Dermis microvascular lymphatic vessel endothelial cell (primary cell): ENCODE results near the gene DTX3. TPM values are rescaled to one million over a fixed set of nuclear protein-coding genes. Genes with fewer than 3 reads are reported as not detected.
"Not testable (repeated sequence)": the region's sequence is repeated elsewhere in the genome, so short reads cannot be mapped to it uniquely, and the experiment has no call there.

Experiments
- DNase-seq, 2 donors: peaks; one replicate each; pipeline versions ENCODE4 v3.0.0 to v3.0.0-alpha.2; 2010; ENCODE audit warnings: low read depth in 2 of 2
- total RNA-seq: library from RNA; depleted of rRNA; stranded (reverse); fragments of >200 nt; gene quantifications from 2 replicates; pipeline ENCODE4 v1.2.1, GENCODE V29; 2014

Gene DTX3
- total RNA-seq, 1 donor from 2014 or later = 1.0 TPM

DNA sequence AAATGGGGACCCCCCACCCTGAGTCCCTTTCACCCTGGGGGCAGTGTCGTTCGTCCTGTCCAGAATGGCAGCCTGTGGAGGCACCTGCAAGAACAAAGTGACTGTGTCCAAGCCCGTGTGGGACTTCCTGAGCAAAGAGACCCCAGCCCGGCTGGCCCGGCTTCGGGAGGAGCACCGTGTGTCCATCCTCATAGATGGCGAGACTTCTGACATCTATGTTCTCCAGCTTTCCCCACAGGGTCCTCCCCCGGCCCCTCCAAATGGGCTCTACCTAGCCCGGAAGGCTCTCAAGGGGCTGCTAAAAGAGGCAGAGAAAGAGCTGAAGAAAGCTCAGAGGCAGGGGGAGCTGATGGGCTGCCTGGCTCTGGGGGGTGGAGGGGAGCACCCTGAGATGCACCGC is 2.2 kb downstream of the DTX3 start:
- DNase-seq = no peak

DNA sequence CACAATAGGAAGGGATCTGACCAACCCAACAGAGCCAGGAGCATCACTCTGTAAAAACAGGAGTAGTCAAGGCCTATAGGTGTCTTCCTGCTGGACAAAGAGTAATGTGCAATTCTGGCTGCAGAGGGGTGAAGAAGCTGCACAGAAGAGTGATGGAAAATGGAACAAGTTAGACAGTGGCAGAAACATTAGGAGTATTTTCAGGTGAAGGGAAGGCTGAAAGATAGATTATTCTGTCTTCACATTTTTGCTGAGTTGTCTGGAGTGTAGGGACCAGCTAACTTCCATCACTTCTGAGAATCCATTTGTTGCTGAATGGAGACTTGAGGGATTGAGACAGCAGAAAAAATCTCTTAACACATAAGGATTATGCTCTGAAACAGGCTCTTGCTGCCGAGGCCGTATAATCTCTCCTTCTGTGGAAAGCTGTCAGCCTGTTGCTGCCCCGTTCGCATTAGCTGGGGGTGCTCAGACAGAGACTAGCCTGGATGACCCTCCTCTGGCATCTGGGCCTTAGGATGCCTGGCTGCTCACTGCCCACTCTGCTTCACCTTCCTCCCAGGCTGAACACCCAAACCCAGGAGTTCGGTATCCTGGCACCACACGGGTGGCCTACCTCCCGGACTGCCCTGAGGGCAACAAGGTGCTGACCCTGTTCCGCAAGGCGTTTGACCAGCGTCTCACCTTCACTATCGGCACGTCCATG is 3.5 kb downstream of the DTX3 start:
- no peak for DNase-seq

DNA sequence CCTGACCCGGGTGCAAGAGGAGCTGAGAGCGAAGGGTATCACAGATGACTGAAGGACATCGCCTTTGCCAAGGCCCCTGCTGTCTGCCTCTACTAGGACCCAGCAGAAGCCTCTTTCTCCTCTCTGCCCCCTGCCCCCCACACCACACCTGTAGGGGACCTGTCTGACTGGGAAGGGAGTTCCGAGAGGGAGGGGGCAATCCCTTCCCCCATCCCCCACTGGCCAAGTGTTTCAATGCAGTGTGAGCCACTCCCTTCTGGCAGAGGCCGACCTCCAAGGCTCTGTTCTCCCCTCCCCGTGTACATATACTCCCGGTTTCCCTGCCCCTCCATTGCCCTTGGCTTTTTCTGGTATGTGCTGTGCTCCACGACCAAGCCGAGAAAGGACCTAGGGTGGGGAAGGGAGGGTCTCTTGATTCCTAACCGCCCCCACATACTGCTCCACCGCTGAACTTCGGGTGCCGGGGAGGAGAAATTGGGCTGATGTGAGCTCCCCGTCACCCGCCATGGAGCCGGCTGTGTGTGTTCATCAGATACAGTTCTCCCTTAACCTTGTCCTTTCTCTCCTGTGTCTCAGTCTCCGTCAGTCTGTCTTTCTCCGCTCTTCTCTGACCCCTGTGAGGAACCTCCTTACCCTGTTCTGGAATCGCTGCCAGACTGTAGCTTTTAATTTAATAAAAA is 4.6 kb downstream of the DTX3 start:
- DNase-seq = no peak

DNA sequence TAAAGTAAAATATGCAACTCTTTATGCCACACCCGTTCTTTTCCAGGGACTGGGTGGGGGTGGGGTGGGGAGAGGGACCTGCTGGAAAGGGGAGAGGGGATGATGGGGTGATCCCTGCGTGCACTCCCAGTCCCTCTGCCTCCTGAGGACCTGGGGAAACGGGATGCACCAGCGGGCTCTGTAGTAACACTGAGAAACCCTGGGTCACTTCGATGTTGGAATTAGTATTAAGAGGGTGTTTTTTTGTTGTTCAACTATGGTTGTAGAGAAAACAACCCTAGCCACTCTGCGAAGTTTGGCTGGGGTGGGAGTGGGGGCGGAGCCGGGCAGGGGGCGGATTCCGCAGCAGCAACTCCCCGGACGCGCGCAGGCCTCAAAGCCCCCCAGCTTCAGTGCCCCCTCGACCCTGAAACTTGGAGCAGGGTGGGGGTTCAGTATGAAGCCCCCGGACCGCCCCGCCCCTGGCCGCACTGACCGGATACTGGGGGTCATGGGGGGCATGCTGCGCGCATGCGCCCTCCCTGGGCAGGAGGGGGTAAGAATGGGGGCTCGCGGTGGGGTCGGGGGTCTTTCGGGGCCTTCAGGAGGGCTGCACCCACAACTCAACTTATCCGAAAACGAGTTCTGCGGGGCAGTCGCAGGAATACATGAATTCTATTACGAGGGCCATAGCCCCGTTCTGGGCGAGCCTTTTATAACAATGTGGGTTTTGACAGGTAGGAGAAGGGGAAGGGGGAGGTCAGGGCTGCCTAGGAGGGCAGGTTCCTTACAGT is 5.3 kb downstream of the DTX3 start:
- DNase-seq = no peak

GRCh38 chr12:57610554-57611107 is 6.0 kb downstream of the DTX3 start:
- no peak for DNase-seq

- DNase-seq = no peak
These were observed 6.6 kb downstream of the DTX3 start, which contains the start of gene ARHGEF25 for GRCh38 chr12:57611108-57611826. Gene ARHGEF25 (plus strand): TSS chr12:57611435. CDS start chr12:57611895, 460 bp downstream.

- no peak for DNase-seq
These were observed 7.4 kb downstream of the DTX3 start for GRCh38 chr12:57611827-57612710.

DNA sequence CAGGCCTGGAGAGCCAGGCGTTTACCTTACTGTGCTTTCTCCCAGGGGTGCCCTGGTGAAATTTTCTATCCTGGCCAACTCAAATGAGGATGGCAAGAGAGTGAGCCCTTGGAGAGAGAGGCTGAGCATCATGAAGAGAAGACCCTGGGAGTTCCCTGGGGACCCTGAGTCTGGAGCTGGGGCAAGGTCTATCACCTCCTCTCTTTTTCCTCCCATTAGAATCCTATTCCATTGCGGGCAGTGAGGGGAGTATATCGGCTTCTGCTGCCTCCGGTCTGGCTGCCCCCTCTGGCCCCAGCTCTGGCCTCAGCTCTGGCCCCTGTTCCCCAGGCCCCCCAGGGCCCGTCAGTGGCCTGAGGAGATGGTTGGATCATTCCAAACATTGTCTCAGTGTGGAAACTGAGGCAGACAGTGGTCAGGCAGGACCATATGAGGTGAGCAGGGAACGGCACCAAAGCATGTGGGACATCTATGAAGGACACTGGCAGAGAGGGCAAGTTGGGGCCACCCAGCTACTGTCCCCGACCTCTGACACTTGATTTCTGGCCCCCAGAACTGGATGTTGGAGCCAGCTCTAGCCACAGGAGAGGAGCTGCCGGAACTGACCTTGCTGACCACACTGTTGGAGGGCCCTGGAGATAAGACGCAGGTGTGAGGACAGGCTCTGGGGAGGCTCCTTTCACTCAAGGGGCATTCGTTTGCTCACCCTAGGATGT is 8.2 kb downstream of the DTX3 start:
- no peak for DNase-seq

DNA sequence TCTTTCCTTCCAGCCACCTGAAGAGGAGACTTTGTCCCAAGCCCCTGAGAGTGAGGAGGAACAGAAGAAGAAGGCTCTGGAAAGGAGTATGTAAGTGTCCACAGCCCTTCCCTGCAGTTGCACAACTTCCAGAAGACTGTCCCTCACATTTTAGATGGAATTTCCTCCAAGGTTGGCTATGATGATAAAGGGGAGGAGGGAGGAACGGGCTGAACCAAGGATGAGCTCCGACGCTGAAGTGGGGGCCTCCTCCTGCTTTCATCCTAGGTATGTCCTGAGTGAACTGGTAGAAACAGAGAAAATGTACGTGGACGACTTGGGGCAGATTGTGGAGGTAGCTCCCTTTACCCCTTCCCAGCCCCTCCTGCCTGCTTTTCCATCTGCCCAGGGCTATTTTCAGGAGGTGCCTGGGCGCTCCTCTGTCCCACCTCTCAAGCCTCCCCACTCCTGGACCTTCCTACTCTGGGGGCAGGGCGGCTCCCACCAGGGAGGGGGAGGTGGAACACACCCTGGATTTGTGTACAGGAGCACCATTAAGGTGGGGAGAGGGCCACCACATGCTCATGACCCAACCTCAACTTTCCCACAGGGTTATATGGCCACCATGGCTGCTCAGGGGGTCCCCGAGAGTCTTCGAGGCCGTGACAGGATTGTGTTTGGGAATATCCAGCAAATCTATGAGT is 8.9 kb downstream of the DTX3 start:
- no peak for DNase-seq

GRCh38 chr12:57614178-57614947 is 9.7 kb downstream of the DTX3 start:
- DNase-seq = no peak

GRCh38 chr12:57614948-57615500 is 10.4 kb downstream of the DTX3 start:
- DNase-seq = no peak

DNA sequence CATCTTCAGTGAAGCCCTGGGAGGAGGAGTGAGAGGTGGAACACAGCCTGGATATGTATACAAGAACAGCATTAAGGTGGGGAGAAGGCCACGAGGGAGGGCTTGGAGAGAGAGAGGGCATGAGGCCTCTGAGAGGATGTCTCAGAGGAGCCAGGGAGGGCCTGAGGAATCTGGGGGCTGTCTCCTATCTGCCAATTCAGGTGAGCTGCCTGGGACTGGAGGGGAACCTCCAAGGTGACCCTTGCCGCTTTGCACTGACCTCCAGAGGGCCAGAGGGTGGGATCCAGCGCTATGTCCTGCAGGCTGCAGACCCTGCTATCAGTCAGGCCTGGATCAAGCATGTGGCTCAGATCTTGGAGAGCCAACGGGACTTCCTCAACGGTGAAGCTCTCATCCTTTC is 11.0 kb downstream of the DTX3 start:
- no peak for DNase-seq

DNA sequence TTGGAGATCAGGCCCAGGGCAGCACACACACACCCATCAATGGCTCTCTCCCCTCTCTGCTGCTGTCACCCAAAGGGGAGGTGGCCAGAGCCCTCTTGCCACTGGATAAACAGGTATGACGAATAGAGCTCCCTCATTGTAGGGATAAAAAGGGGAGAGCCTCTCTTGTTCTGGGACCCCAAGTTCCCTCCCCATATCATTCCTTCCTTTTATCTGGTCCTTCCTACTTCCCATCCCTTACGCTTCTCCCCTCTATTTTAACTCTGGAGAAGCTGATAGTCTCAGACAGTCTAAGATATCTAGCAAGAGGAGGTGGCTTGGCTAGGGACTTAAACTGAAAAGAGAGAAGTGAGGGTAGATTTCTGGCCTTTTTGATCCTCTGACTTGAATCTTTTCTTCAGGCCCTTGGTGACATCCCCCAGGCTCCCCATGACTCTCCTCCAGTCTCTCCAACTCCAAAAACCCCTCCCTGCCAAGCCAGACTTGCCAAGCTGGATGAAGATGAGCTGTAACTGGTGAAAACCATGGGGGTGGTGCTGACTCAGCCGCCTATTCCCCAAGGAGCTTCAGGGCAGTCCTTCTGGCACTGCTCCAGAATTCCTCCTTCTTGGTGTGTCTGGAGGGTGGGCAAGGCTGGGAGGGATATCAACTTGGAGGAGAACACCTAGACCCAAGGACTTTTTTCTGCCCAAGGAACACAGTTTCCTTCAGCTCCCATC is 11.9 kb downstream of the DTX3 start:
- no peak for DNase-seq

- no peak for DNase-seq
These were observed 13.3 kb downstream of the DTX3 start for GRCh38 chr12:57617942-57618341.

DNA sequence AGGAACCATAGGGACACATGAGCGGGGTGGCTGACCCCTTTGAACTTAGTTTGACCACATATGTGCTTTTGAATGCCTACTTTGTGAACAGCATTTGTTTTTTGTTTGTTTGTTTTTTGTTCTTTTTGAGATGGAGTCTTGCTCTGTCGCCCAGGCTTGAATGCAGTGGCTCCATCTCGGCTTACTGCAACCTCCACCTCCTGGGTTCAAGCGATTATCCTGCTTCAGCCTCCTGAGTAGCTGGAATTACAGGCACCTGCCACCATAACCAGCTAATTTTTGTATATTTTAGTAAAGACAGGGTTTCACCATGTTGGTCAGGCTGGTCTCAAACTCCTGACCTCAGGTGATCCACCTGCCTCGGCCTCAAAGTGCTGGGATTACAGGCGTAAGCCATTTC is 13.8 kb downstream of the DTX3 start:
- not testable (repeated sequence) for DNase-seq

DNA sequence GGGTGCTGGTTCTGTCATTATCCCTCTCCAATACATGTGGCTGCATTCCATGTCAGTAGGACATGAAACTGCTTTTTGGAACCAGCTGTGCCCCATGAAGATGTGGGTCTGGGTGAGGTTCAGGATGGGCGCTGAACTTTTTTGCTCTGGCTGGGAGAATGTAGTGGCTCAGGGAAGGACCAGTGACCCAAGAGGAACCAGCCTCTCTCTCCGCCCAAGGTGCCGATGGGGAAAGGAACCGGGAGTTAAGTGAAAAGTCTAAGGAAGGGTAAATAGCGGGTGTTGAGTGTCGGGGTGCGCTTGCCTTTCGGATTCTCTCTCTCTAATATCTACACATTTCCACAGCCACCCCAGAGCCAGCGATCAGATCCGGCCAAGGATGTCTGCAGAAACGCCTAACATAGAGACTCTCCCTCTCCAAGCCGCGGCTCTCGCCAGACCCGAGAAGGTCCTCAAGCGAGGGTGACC is 14.4 kb downstream of the DTX3 start:
- DNase-seq = no peak
